Nephron (organoid): ENCODE data around the gene TRIM9.
"Not testable (repeated sequence)": the region's sequence is repeated elsewhere in the genome, so short reads cannot be mapped to it uniquely, and the experiment has no call there.

Source experiments
- H3K27ac Mint-ChIP-seq, 3 experiments: 2 replicates each; pipeline ENCODE4 v1.8.0; 2020; ENCODE audit warnings: mixed read lengths in 3 of 3, mild to moderate bottlenecking in 2 of 3, moderate library complexity in 1 of 3
- H3K27me3 Mint-ChIP-seq: 2 replicates; pipeline ENCODE4 v1.8.0; 2021; ENCODE audit warnings: low read depth, mild to moderate bottlenecking, moderate library complexity, mixed read lengths
- H3K36me3 Mint-ChIP-seq: 2 replicates; pipeline ENCODE4 v1.8.0; 2020; ENCODE audit warnings: low read depth, mixed read lengths
- H3K4me1 Mint-ChIP-seq: 2 replicates; pipeline ENCODE4 v1.8.0; 2020; ENCODE audit warnings: mixed read lengths
- H3K4me3 Mint-ChIP-seq, 3 experiments: 2 replicates each; pipeline ENCODE4 v1.8.0; 2020; ENCODE audit warnings: mild to moderate bottlenecking in 3 of 3, mixed read lengths in 3 of 3, moderate library complexity in 2 of 3
- H3K9me3 Mint-ChIP-seq: 2 replicates; pipeline ENCODE4 v1.8.0; 2020; ENCODE audit warnings: mixed read lengths
- CTCF ChIP-seq, 3 experiments: fragments of 200-600 bp; sonication (generic); IDR thresholded peaks; one replicate each; pipeline ENCODE4 v1.5.0; 2021; ENCODE audit warnings: antibody characterized with exemption in 3 of 3; ENCODE audit not compliant: unreplicated experiment in 3 of 3

TRIM9 gene

GRCh38 chr14:50943261-50943942 lies 151.5 kb downstream of the TRIM9 start:
- peaks cover 16% of the 10 kb centered on the region for H3K4me1 Mint-ChIP-seq

GRCh38 chr14:50941638-50942037 lies 153.3 kb downstream of the TRIM9 start:
- peaks cover 12% of the 10 kb centered on the region for H3K4me1 Mint-ChIP-seq
- H3K27me3 Mint-ChIP-seq, H3K9me3 Mint-ChIP-seq, H3K36me3 Mint-ChIP-seq, H3K27ac Mint-ChIP-seq: not testable (repeated sequence)
- peak overlapping the region; percentile 4 to 67 (median 60) for H3K4me3 Mint-ChIP-seq

More at GRCh38 chr14:50943261-50943942, 151.5 kb downstream of the TRIM9 start:
- H3K36me3 Mint-ChIP-seq: peaks cover 3% of the 10 kb centered on the region
- H3K27me3 Mint-ChIP-seq: peaks cover 7% of the 10 kb centered on the region
- peaks cover 3% of the 10 kb centered on the region for H3K9me3 Mint-ChIP-seq
- H3K27ac Mint-ChIP-seq: peak overlapping the region in 1 of 3 experiments; percentile 70
- no peak for TF ChIP-seq CTCF (IDR thresholded peaks at IDR 0.05; ENCODE audit: unreplicated experiment in 3 of 3)
- H3K4me3 Mint-ChIP-seq: peak overlapping the region; percentile 89 to 93 (median 93)

- H3K27me3 Mint-ChIP-seq: peaks cover 7% of the 10 kb centered on the region
- peak overlapping the region in 1 of 3 experiments; percentile 54 for H3K4me3 Mint-ChIP-seq
- H3K36me3 Mint-ChIP-seq: peaks cover 3% of the 10 kb centered on the region
- H3K27ac Mint-ChIP-seq: no peak overlapping the region
- TF ChIP-seq CTCF (IDR thresholded peaks at IDR 0.05; ENCODE audit: unreplicated experiment in 3 of 3): no peak
- H3K4me1 Mint-ChIP-seq: peaks cover 12% of the 10 kb centered on the region
- H3K9me3 Mint-ChIP-seq: no peaks in the 10 kb centered on the region
These were observed 153.8 kb downstream of the TRIM9 start for GRCh38 chr14:50941151-50941550.

GRCh38 chr14:50937800-50938199 lies 157.1 kb downstream of the TRIM9 start:
- H3K9me3 Mint-ChIP-seq: no peaks in the 10 kb centered on the region
- no peaks in the 10 kb centered on the region for H3K4me1 Mint-ChIP-seq
- H3K27me3 Mint-ChIP-seq: no peaks in the 10 kb centered on the region
- peaks cover 3% of the 10 kb centered on the region for H3K36me3 Mint-ChIP-seq
- H3K27ac Mint-ChIP-seq: no peak overlapping the region
- no peak for TF ChIP-seq CTCF (IDR thresholded peaks at IDR 0.05; ENCODE audit: unreplicated experiment in 3 of 3)
- no peak overlapping the region for H3K4me3 Mint-ChIP-seq

- Mint-ChIP-seq H3K4me3 (no peak overlapping the region), H3K27ac (no peak overlapping the region), H3K36me3 (peaks cover 3% of the 10 kb centered on the region), H3K4me1 (no peaks in the 10 kb centered on the region), H3K27me3 (no peaks in the 10 kb centered on the region), H3K9me3 (no peaks in the 10 kb centered on the region)
- TF ChIP-seq CTCF (IDR thresholded peaks at IDR 0.05; ENCODE audit: unreplicated experiment in 3 of 3): no peak
These were observed 157.6 kb downstream of the TRIM9 start for GRCh38 chr14:50937325-50937724.

GRCh38 chr14:50936882-50937281 lies 158.0 kb downstream of the TRIM9 start:
- no peak overlapping the region for H3K4me3 Mint-ChIP-seq
- H3K27me3 Mint-ChIP-seq: no peaks in the 10 kb centered on the region
- no peaks in the 10 kb centered on the region for H3K4me1 Mint-ChIP-seq
- no peak overlapping the region for H3K27ac Mint-ChIP-seq
- peaks cover 3% of the 10 kb centered on the region for H3K36me3 Mint-ChIP-seq
- no peak for TF ChIP-seq CTCF (IDR thresholded peaks at IDR 0.05; ENCODE audit: unreplicated experiment in 3 of 3)
- H3K9me3 Mint-ChIP-seq: no peaks in the 10 kb centered on the region
